Testis (tissue), 3 donors: Measurements from ENCODE around the gene NTSR2. TPM values are rescaled to one million over a fixed set of nuclear protein-coding genes. Genes with fewer than 3 reads are reported as not detected.

Experiments used
- DNase-seq: peaks from one replicate; pipeline ENCODE4 v3.0.0-alpha.2; 2019
- H3K27ac ChIP-seq, 2 donors: fragments of 200-600 bp; sonication (generic); one replicate each; pipeline ENCODE4 v1.5.1; 2019
- H3K27me3 ChIP-seq: fragments of 200-600 bp; sonication (generic); one replicate; pipeline ENCODE4 v1.5.1; 2019
- H3K36me3 ChIP-seq: fragments of 200-600 bp; sonication (generic); one replicate; pipeline ENCODE4 v1.5.1; 2017; ENCODE audit warnings: low read depth; ENCODE audit errors: missing control alignments
- H3K4me1 ChIP-seq: fragments of 200-600 bp; sonication (generic); one replicate; pipeline ENCODE4 v1.5.1; 2019
- H3K4me3 ChIP-seq, 2 donors: fragments of 200-600 bp; sonication (generic); one replicate each; pipeline ENCODE4 v1.5.1; 2017 to 2019
- H3K9me3 ChIP-seq: fragments of 200-600 bp; sonication (generic); one replicate; pipeline ENCODE4 v1.5.1; 2017
- CTCF ChIP-seq, 3 experiments: fragments of 450-650 bp in 2 of 3; fragments of 200-600 bp in 1 of 3; sonication (generic) in 1 of 3; IDR thresholded peaks; one replicate each; pipeline ENCODE4 v1.5.1; 2016 to 2019; ENCODE audit warnings: antibody characterized with exemption in 3 of 3, mild to moderate bottlenecking in 2 of 3, moderate library complexity in 1 of 3
- POLR2A ChIP-seq: fragments of 450-650 bp; IDR thresholded peaks from one replicate; pipeline ENCODE4 v1.6.1; 2017; ENCODE audit warnings: antibody characterized with exemption, mild to moderate bottlenecking, moderate library complexity
- WGBS, 2 donors: methylation state at CpG; one replicate each; pipeline ENCODE4 v1.1.5; 2018; 5-methylcytosine and 5-hydroxymethylcytosine counted together
- intact Hi-C: fragments of 100-400 bp; cut with DNase I; formaldehyde crosslinking; loops from one replicate; pipeline ENCODE4 v1.15.1; 2023; ENCODE audit warnings: low total_unique reads
- polyA plus RNA-seq: library from polyadenylated mRNA; stranded (reverse); fragments of 350-450 nt; fragmentation: Illumina TruSeq; extraction: RNeasy Lipid Tissue Mini Kit (QIAGEN cat#74804); gene quantifications from one replicate; pipeline ENCODE4 v1.2.3, GENCODE V29; 2014; ENCODE audit warnings: low read depth, low replicate concordance; ENCODE audit not compliant: insufficient read depth
- total RNA-seq, 2 donors: library from RNA; depleted of rRNA; stranded (reverse); fragments of >200 nt; gene quantifications; one replicate each; pipeline ENCODE4 v1.2.3, GENCODE V29; 2016

The NTSR2 gene
- total and polyA plus RNA-seq, 3 donors from 2014 or later = 0.47 to 0.68 TPM; not detected in 1

GRCh38 chr2:11631462-11631861 lies 38.5 kb downstream of the NTSR2 start:
- peak; percentile 27 for DNase-seq
- peaks cover 2% of the 10 kb centered on the region for H3K36me3 ChIP-seq
- H3K27ac ChIP-seq = no peak overlapping the region
- TF ChIP-seq POLR2A (no peak), CTCF (IDR thresholded peaks at IDR 0.05) (no peak)
- intact Hi-C loops = no loop called here
- no peak overlapping the region for H3K4me3 ChIP-seq
- WGBS, 2 donors = 85 to 91% methylated on average over 6 to 7 of the region's 7 CpGs
- H3K4me1 ChIP-seq = no peaks in the 10 kb centered on the region
- H3K27me3 ChIP-seq = no peaks in the 10 kb centered on the region
- no peaks in the 10 kb centered on the region for H3K9me3 ChIP-seq

GRCh38 chr2:11630855-11631254 lies 39.1 kb downstream of the NTSR2 start:
- intact Hi-C loops = no loop called here
- 83 to 91% methylated on average over 4 of the region's 4 CpGs for WGBS, 2 donors
- Histone ChIP-seq H3K9me3 (no peaks in the 10 kb centered on the region), H3K4me3 (no peak overlapping the region), H3K27ac (no peak overlapping the region), H3K4me1 (no peaks in the 10 kb centered on the region), H3K36me3 (peaks cover 2% of the 10 kb centered on the region), H3K27me3 (no peaks in the 10 kb centered on the region)
- TF ChIP-seq POLR2A (no peak), CTCF (IDR thresholded peaks at IDR 0.05) (no peak)
- no peak for DNase-seq

GRCh38 chr2:11629851-11630250 lies 40.1 kb downstream of the NTSR2 start:
- H3K27ac ChIP-seq = no peak overlapping the region
- peaks cover 2% of the 10 kb centered on the region for H3K36me3 ChIP-seq
- intact Hi-C loops = no loop called here
- H3K4me1 ChIP-seq = no peaks in the 10 kb centered on the region
- no peak for DNase-seq
- WGBS, 2 donors = 79 to 84% methylated on average over 9 to 11 of the region's 11 CpGs
- H3K9me3 ChIP-seq = no peaks in the 10 kb centered on the region
- no peaks in the 10 kb centered on the region for H3K27me3 ChIP-seq
- no peak for TF ChIP-seq POLR2A
- TF ChIP-seq CTCF (IDR thresholded peaks at IDR 0.05) = no peak
- no peak overlapping the region for H3K4me3 ChIP-seq

GRCh38 chr2:11629215-11629614 lies 40.8 kb downstream of the NTSR2 start:
- Histone ChIP-seq H3K27me3 (no peaks in the 10 kb centered on the region), H3K27ac (no peak overlapping the region), H3K4me1 (no peaks in the 10 kb centered on the region), H3K36me3 (peaks cover 2% of the 10 kb centered on the region), H3K4me3 (no peak overlapping the region), H3K9me3 (no peaks in the 10 kb centered on the region)
- no peak for DNase-seq
- intact Hi-C loops = no loop called here
- no peak for TF ChIP-seq CTCF (IDR thresholded peaks at IDR 0.05)
- TF ChIP-seq POLR2A = no peak
- 86 to 87% methylated on average over 11 of the region's 11 CpGs for WGBS, 2 donors

- DNase-seq = no peak
- peaks cover 2% of the 10 kb centered on the region for H3K36me3 ChIP-seq
- no peaks in the 10 kb centered on the region for H3K4me1 ChIP-seq
- H3K4me3 ChIP-seq = no peak overlapping the region
- H3K9me3 ChIP-seq = no peaks in the 10 kb centered on the region
- H3K27ac ChIP-seq = no peak overlapping the region
- H3K27me3 ChIP-seq = no peaks in the 10 kb centered on the region
- 85% methylated on average over 9 of the region's 9 CpGs for WGBS, 2 donors
- TF ChIP-seq CTCF (IDR thresholded peaks at IDR 0.05) = no peak
- TF ChIP-seq POLR2A = no peak
- intact Hi-C loops = no loop called here
These were observed 41.3 kb downstream of the NTSR2 start for GRCh38 chr2:11628675-11629074.
